Measurements from ENCODE around the gene IDUA. TPM values are rescaled to one million over a fixed set of nuclear protein-coding genes. Genes with fewer than 3 reads are reported as not detected.

IDUA gene
- total and polyA plus RNA-seq, 10 of the 15 experiments (the other 5 are each of a cell fraction or from before 2014, with no cell fraction given) = 0.05 to 7.6 (median 1.4) TPM; not detected in 1

- TF ChIP-seq HSF1 (IDR thresholded peaks at IDR 0.05; ENCODE audit: low read depth, low read length) = no peak
- no peak for TF ChIP-seq FOXM1 (IDR thresholded peaks at IDR 0.05; ENCODE audit: low read depth, low read length)
- TF ChIP-seq ZNF24 (IDR thresholded peaks at IDR 0.05) = no peak
Observed at GRCh38 chr4:956531-957230, 30.2 kb upstream of the IDUA start (continued).

GRCh38 chr4:957231-957580 lies 29.6 kb upstream of the IDUA start:
- no TSS peak for BruUV-seq (replicated peaks)

More at GRCh38 chr4:957231-957580, 29.6 kb upstream of the IDUA start:
- Histone ChIP-seq H3K9ac (ENCODE audit: control insufficient read depth, insufficient read depth, low read length) (no peak overlapping the region), H2AFZ (ENCODE audit: control insufficient read depth, low read depth, low read length) (no peak overlapping the region), H3K36me3 (ENCODE audit: control insufficient read depth in 2 of 2, insufficient read depth in 2 of 2, low read length in 1 of 2) (no peaks in the 10 kb centered on the region; a peak in 1 of 4 replicates), H3K27me3 (replicated peaks in 1 of 2; ENCODE audit: control insufficient read depth in 2 of 2, insufficient read depth in 2 of 2, low read length in 1 of 2) (no peaks in the 10 kb centered on the region), H3K27ac (ENCODE audit: control insufficient read depth, insufficient read depth) (no peak overlapping the region), H3K4me1 (ENCODE audit: control insufficient read depth, insufficient read depth, low read length) (no peaks in the 10 kb centered on the region), H3K4me2 (ENCODE audit: control insufficient read depth, insufficient read depth) (no peak overlapping the region), H4K20me1 (ENCODE audit: control insufficient read depth, insufficient read depth) (no peaks in the 10 kb centered on the region), H3K79me2 (ENCODE audit: control insufficient read depth, insufficient read depth, low read length) (no peaks in the 10 kb centered on the region), H3K9me3 (replicated peaks; ENCODE audit: control insufficient read depth, insufficient read depth, low read length) (no peaks in the 10 kb centered on the region), H3K4me3 (no peak overlapping the region)
- ChIA-PET POLR2A (no interaction called here), RAD21 (ENCODE audit: unreplicated experiment) (no interaction called here), CTCF (no interaction called here), SMC1A (ENCODE audit: uncharacterized antibody, unreplicated experiment) (no interaction called here)
- no peak for ATAC-seq
- 50% methylated on average over 4 of the region's 8 CpGs for WGBS (ENCODE audit: insufficient coverage, insufficient replicate concordance, low lambda C conversion rate, missing lambda C conversion rate)
- no peak for FAIRE-seq
- in situ Hi-C loops (cut with MboI) = no loop called here
- no peak for DNase-seq (ENCODE audit: low read depth, low spot score)
- intact Hi-C loops (cut with micrococcal nuclease; ENCODE audit: unreplicated experiment) = no loop called here
- TF ChIP-seq ZNF274 (IDR thresholded peaks at IDR 0.05; ENCODE audit: insufficient read depth, insufficient read length) = no peak
- no peak for TF ChIP-seq TARDBP (IDR thresholded peaks at IDR 0.05; ENCODE audit: borderline replicate concordance)
- no peak for TF ChIP-seq RELA (IDR thresholded peaks at IDR 0.05; ENCODE audit: borderline replicate concordance, partially characterized antibody)
- TF ChIP-seq CHD1 (IDR thresholded peaks at IDR 0.05; ENCODE audit: low read depth, low read length) = no peak
- no peak for TF ChIP-seq CHD2 (IDR thresholded peaks at IDR 0.05; ENCODE audit: borderline replicate concordance, low read depth, low read length)
- no peak for TF ChIP-seq BMI1 (IDR thresholded peaks at IDR 0.05; ENCODE audit: borderline replicate concordance)
- TF ChIP-seq MEF2A (IDR thresholded peaks at IDR 0.05; ENCODE audit: insufficient read depth, low read depth, low read length) = no peak
- no peak for TF ChIP-seq ZNF217 (IDR thresholded peaks at IDR 0.05)
- no peak for TF ChIP-seq ZSCAN29 (IDR thresholded peaks at IDR 0.05)
- TF ChIP-seq ZNF24 (IDR thresholded peaks at IDR 0.05) = no peak
- no peak for TF ChIP-seq ATF7 (IDR thresholded peaks at IDR 0.05; ENCODE audit: low read depth)
- TF ChIP-seq IRF5 (IDR thresholded peaks at IDR 0.05; ENCODE audit: borderline replicate concordance) = no peak
- TF ChIP-seq RBBP5 (conservative IDR thresholded peaks at IDR 0.05) = no peak
- no peak for TF ChIP-seq SUZ12 (IDR thresholded peaks at IDR 0.05; ENCODE audit: unreplicated experiment)

Measured in GM12878 (cell line).